Activated CD4-positive, alpha-beta T cell treated with anti-CD3 and anti-CD28 coated beads, Interleukin-2, amount 10 ng/mL, durations not matched to agents 24 days and 14 days (primary cell): ENCODE results near the gene CYP4F22. TPM values are rescaled to one million over a fixed set of nuclear protein-coding genes. Genes with fewer than 3 reads are reported as not detected.
"Not testable (repeated sequence)": the region's sequence is repeated elsewhere in the genome, so short reads cannot be mapped to it uniquely, and the experiment has no call there.

Experiments
- DNase-seq: peaks from one replicate; pipeline ENCODE4 v3.0.0; 2022
- H3K27ac Mint-ChIP-seq: one replicate; pipeline ENCODE4 v1.8.0; 2022; ENCODE audit warnings: mild to moderate bottlenecking, mixed read lengths
- H3K27me3 Mint-ChIP-seq: one replicate; pipeline ENCODE4 v1.8.0; 2022; ENCODE audit warnings: mixed read lengths
- H3K36me3 Mint-ChIP-seq: one replicate; pipeline ENCODE4 v1.8.0; 2022; ENCODE audit warnings: low read depth, mild to moderate bottlenecking, mixed read lengths
- H3K4me1 Mint-ChIP-seq: one replicate; pipeline ENCODE4 v1.8.0; 2021; ENCODE audit warnings: mixed read lengths
- H3K4me3 Mint-ChIP-seq: one replicate; pipeline ENCODE4 v1.8.0; 2022; ENCODE audit warnings: mild to moderate bottlenecking, moderate library complexity, mixed read lengths
- H3K9me3 Mint-ChIP-seq: one replicate; pipeline ENCODE4 v1.8.0; 2021; ENCODE audit warnings: mixed read lengths
- intact Hi-C: fragments of 100-400 bp; cut with micrococcal nuclease; formaldehyde crosslinking; loops from one replicate; pipeline ENCODE4 v1.15.1; 2023
- total RNA-seq: library from RNA; stranded (reverse); gene quantifications from 2 replicates; pipeline ENCODE4 v1.2.3, GENCODE V29; 2022

CYP4F22 gene
- total RNA-seq, 1 donor from 2014 or later = 0.12 TPM

- intact Hi-C loops = no loop called here
- no peaks in the 10 kb centered on the region for H3K9me3 Mint-ChIP-seq
- H3K27me3 Mint-ChIP-seq = no peaks in the 10 kb centered on the region
- DNase-seq = no peak
- H3K4me3 Mint-ChIP-seq = no peak overlapping the region
- no peaks in the 10 kb centered on the region for H3K36me3 Mint-ChIP-seq
- H3K4me1 Mint-ChIP-seq = peaks cover 8% of the 10 kb centered on the region
- H3K27ac Mint-ChIP-seq = no peak overlapping the region
Measured at GRCh38 chr19:15475611-15476010, 32.7 kb upstream of the CYP4F22 start.

GRCh38 chr19:15476325-15476724 is 32.0 kb upstream of the CYP4F22 start:
- H3K4me3 Mint-ChIP-seq = no peak overlapping the region
- peaks cover 8% of the 10 kb centered on the region for H3K4me1 Mint-ChIP-seq
- no peak overlapping the region for H3K27ac Mint-ChIP-seq
- no peaks in the 10 kb centered on the region for H3K27me3 Mint-ChIP-seq
- DNase-seq = no peak
- H3K36me3 Mint-ChIP-seq = no peaks in the 10 kb centered on the region
- no peaks in the 10 kb centered on the region for H3K9me3 Mint-ChIP-seq
- intact Hi-C loops = no loop called here

- Mint-ChIP-seq H3K4me3 (no peak within 1 kb of the TSS), H3K4me1 (peaks cover 19% of the 10 kb centered on the region), H3K36me3 (no peaks in the 10 kb centered on the region), H3K27me3 (no peaks in the 10 kb centered on the region), H3K9me3 (no peaks in the 10 kb centered on the region), H3K27ac (peak within 1 kb of the TSS; percentile 6)
- intact Hi-C loops = no loop called here
- no peak for DNase-seq
Measured at GRCh38 chr19:15479391-15480345, 28.7 kb upstream of the CYP4F22 start, which contains the start of gene PGLYRP2. Gene PGLYRP2, minus strand, starts transcription at chr19:15479501. Its CDS starts 130 bp downstream, at chr19:15479371.

- H3K36me3 Mint-ChIP-seq, intact Hi-C loops, H3K4me3 Mint-ChIP-seq, H3K27ac Mint-ChIP-seq, H3K9me3 Mint-ChIP-seq, H3K27me3 Mint-ChIP-seq, DNase-seq: not testable (repeated sequence)
- H3K4me1 Mint-ChIP-seq = peaks cover 19% of the 10 kb centered on the region
Measured at GRCh38 chr19:15480996-15481395, 27.3 kb upstream of the CYP4F22 start.

GRCh38 chr19:15485768-15486167 is 22.6 kb upstream of the CYP4F22 start:
- intact Hi-C loops, H3K27ac Mint-ChIP-seq, DNase-seq, H3K27me3 Mint-ChIP-seq, H3K9me3 Mint-ChIP-seq, H3K4me3 Mint-ChIP-seq, H3K36me3 Mint-ChIP-seq: not testable (repeated sequence)
- H3K4me1 Mint-ChIP-seq = peaks cover 15% of the 10 kb centered on the region

- no peaks in the 10 kb centered on the region for H3K36me3 Mint-ChIP-seq
- H3K4me1 Mint-ChIP-seq = peaks cover 14% of the 10 kb centered on the region
- no peak overlapping the region for H3K4me3 Mint-ChIP-seq
- no peak for DNase-seq
- H3K27me3 Mint-ChIP-seq = peaks cover 2% of the 10 kb centered on the region
- H3K27ac Mint-ChIP-seq = no peak overlapping the region
- peaks cover 4% of the 10 kb centered on the region for H3K9me3 Mint-ChIP-seq
- intact Hi-C loops = no loop called here
Measured at GRCh38 chr19:15487038-15487437, 21.3 kb upstream of the CYP4F22 start.

- Mint-ChIP-seq H3K4me3 (no peak overlapping the region), H3K27me3 (peaks cover 12% of the 10 kb centered on the region), H3K36me3 (no peaks in the 10 kb centered on the region), H3K4me1 (peaks cover 5% of the 10 kb centered on the region), H3K9me3 (peaks cover 4% of the 10 kb centered on the region), H3K27ac (no peak overlapping the region)
- DNase-seq = no peak
- intact Hi-C loops = no loop called here
Measured at GRCh38 chr19:15488489-15489226, 19.7 kb upstream of the CYP4F22 start.

GRCh38 chr19:15495151-15495550 is 13.2 kb upstream of the CYP4F22 start:
- Mint-ChIP-seq H3K9me3 (no peaks in the 10 kb centered on the region), H3K27me3 (peaks cover 15% of the 10 kb centered on the region), H3K36me3 (no peaks in the 10 kb centered on the region), H3K4me1 (peaks cover 8% of the 10 kb centered on the region), H3K27ac (no peak overlapping the region), H3K4me3 (no peak overlapping the region)
- intact Hi-C loops = no loop called here
- no peak for DNase-seq

GRCh38 chr19:15498156-15498858 is 10.0 kb upstream of the CYP4F22 start:
- intact Hi-C loops = no loop called here
- peaks cover 8% of the 10 kb centered on the region for H3K4me1 Mint-ChIP-seq
- no peak overlapping the region for H3K27ac Mint-ChIP-seq
- H3K36me3 Mint-ChIP-seq = no peaks in the 10 kb centered on the region
- H3K4me3 Mint-ChIP-seq = no peak overlapping the region
- peaks cover 20% of the 10 kb centered on the region for H3K27me3 Mint-ChIP-seq
- H3K9me3 Mint-ChIP-seq = no peaks in the 10 kb centered on the region
- DNase-seq = no peak

GRCh38 chr19:15498910-15499309 is 9.4 kb upstream of the CYP4F22 start:
- no peak for DNase-seq
- Mint-ChIP-seq H3K4me3 (no peak overlapping the region), H3K27me3 (peaks cover 19% of the 10 kb centered on the region), H3K9me3 (no peaks in the 10 kb centered on the region), H3K27ac (no peak overlapping the region), H3K36me3 (no peaks in the 10 kb centered on the region), H3K4me1 (peaks cover 8% of the 10 kb centered on the region)
- intact Hi-C loops = no loop called here

- Mint-ChIP-seq H3K36me3 (no peaks in the 10 kb centered on the region), H3K4me1 (peaks cover 12% of the 10 kb centered on the region), H3K4me3 (no peak overlapping the region), H3K27ac (no peak overlapping the region), H3K9me3 (no peaks in the 10 kb centered on the region), H3K27me3 (peaks cover 33% of the 10 kb centered on the region)
- no peak for DNase-seq
- intact Hi-C loops = no loop called here
Measured at GRCh38 chr19:15501596-15501995, 6.7 kb upstream of the CYP4F22 start.

- H3K27me3 Mint-ChIP-seq = peaks cover 36% of the 10 kb centered on the region
- no peak overlapping the region for H3K27ac Mint-ChIP-seq
- H3K4me3 Mint-ChIP-seq = no peak overlapping the region
- H3K36me3 Mint-ChIP-seq = no peaks in the 10 kb centered on the region
- no peak for DNase-seq
- intact Hi-C loops = no loop called here
- peaks cover 12% of the 10 kb centered on the region for H3K4me1 Mint-ChIP-seq
- no peaks in the 10 kb centered on the region for H3K9me3 Mint-ChIP-seq
Measured at GRCh38 chr19:15502264-15502663, 6.1 kb upstream of the CYP4F22 start.

GRCh38 chr19:15506074-15506571 is 2.2 kb upstream of the CYP4F22 start:
- peaks cover 15% of the 10 kb centered on the region for H3K4me1 Mint-ChIP-seq
- H3K9me3 Mint-ChIP-seq = no peaks in the 10 kb centered on the region
- H3K27ac Mint-ChIP-seq = no peak overlapping the region
- H3K36me3 Mint-ChIP-seq = no peaks in the 10 kb centered on the region
- no peak overlapping the region for H3K4me3 Mint-ChIP-seq
- no peak for DNase-seq
- H3K27me3 Mint-ChIP-seq = peaks cover 52% of the 10 kb centered on the region
- intact Hi-C loops = no loop called here
